IMR-90 (cell line): ENCODE measurements around the gene IL21R. TPM values are rescaled to one million over a fixed set of nuclear protein-coding genes. Genes with fewer than 3 reads are reported as not detected.
A peak's percentile ranks its signal among the peaks of the same experiment; 100 is the strongest.

Experiments used
- ATAC-seq: fragments of 200-7000 bp; cut with Tn5 transposase; 2 replicates; pipeline ENCODE4 v1.9.1; 2020; ENCODE audit warnings: low read depth, mild to moderate bottlenecking, moderate library complexity
- Bru-seq: library from RNA; stranded (reverse); fragments of 400-500 nt; gene quantifications from one replicate; lab custom pipeline; 2021; lab: Mats Ljungman, UMichigan
- BruChase-seq, 2 experiments: library from RNA; stranded (reverse); fragments of 400-500 nt; gene quantifications; one replicate each; lab custom pipeline; 2021; lab: Mats Ljungman, UMichigan
- BruUV-seq: library from RNA; stranded (reverse); fragments of 400-500 nt; replicated peaks from 2 replicates; lab custom pipeline; 2021; lab: Mats Ljungman, UMichigan
- CTCF ChIA-PET: fragments of 300-600 bp; formaldehyde crosslinking; extraction: SDS; loops from one replicate; lab custom pipeline; 2021; ENCODE audit warnings: antibody characterized with exemption; lab: Yijun Ruan, JAX
- POLR2A ChIA-PET: fragments of 300-600 bp; sonication (Branson Sonifier 250); formaldehyde crosslinking; loops from one replicate; lab custom pipeline; 2022; ENCODE audit warnings: antibody characterized with exemption; ENCODE audit not compliant: unreplicated experiment; lab: Charles Lee
- DNase-seq: peaks from one replicate; pipeline ENCODE4 v3.0.0; 2013
- H2AFZ ChIP-seq: replicated peaks from 2 replicates; pipeline ENCODE3; 2013; ENCODE audit warnings: low read length, mild to moderate bottlenecking; ENCODE audit not compliant: poor library complexity
- H2AK5ac ChIP-seq: 2 replicates; pipeline ENCODE4 v1.6.1; 2013; ENCODE audit warnings: low read depth, low read length, inconsistent platforms
- H2AK9ac ChIP-seq: replicated peaks from 2 replicates; pipeline ENCODE3; 2013; ENCODE audit warnings: mild to moderate bottlenecking, low read depth, low read length, moderate library complexity; ENCODE audit not compliant: poor library complexity
- H2BK120ac ChIP-seq: 2 replicates; pipeline ENCODE4 v1.6.1; 2013; ENCODE audit warnings: low read depth, low read length, inconsistent platforms
- H2BK15ac ChIP-seq: 3 replicates; pipeline ENCODE4 v1.6.1; 2013; ENCODE audit warnings: low read depth, low read length, inconsistent platforms
- H2BK20ac ChIP-seq: 2 replicates; pipeline ENCODE4 v1.6.1; 2013; ENCODE audit warnings: low read depth, mild to moderate bottlenecking, inconsistent platforms, low read length, moderate library complexity
- H2BK5ac ChIP-seq: 2 replicates; pipeline ENCODE4 v1.6.1; 2013; ENCODE audit warnings: mild to moderate bottlenecking, low read depth, low read length, inconsistent platforms; ENCODE audit not compliant: poor library complexity, severe bottlenecking
- H3K14ac ChIP-seq: replicated peaks from 2 replicates; pipeline ENCODE4 v1.6.1; 2013; ENCODE audit warnings: low read depth, low read length, inconsistent platforms
- H3K18ac ChIP-seq: 2 replicates; pipeline ENCODE4 v1.6.1; 2013; ENCODE audit warnings: low read depth, low read length, control low read depth
- H3K23ac ChIP-seq: 2 replicates; pipeline ENCODE4 v1.6.1; 2013; ENCODE audit warnings: low read depth, low read length, inconsistent platforms
- H3K27ac ChIP-seq: 2 replicates; pipeline ENCODE4 v1.5.1; 2013; ENCODE audit warnings: mild to moderate bottlenecking, control low read depth, low read length; ENCODE audit not compliant: insufficient read depth
- H3K27me3 ChIP-seq: 2 replicates; pipeline ENCODE4 v1.6.1; 2013; ENCODE audit warnings: low read length; ENCODE audit not compliant: control insufficient read depth, insufficient read depth
- H3K36me3 ChIP-seq: 2 replicates; pipeline ENCODE4 v1.6.1; 2013; ENCODE audit warnings: low read length, mixed read lengths; ENCODE audit not compliant: control insufficient read depth, insufficient read depth
- H3K4ac ChIP-seq: 2 replicates; pipeline ENCODE4 v1.6.1; 2013; ENCODE audit warnings: low read depth, low read length, inconsistent platforms
- H3K4me1 ChIP-seq: 2 replicates; pipeline ENCODE4 v1.6.1; 2013; ENCODE audit warnings: low read length, mixed read lengths; ENCODE audit not compliant: control insufficient read depth, insufficient read depth
- H3K4me2 ChIP-seq: 2 replicates; pipeline ENCODE4 v1.6.1; 2013; ENCODE audit warnings: low read depth, mild to moderate bottlenecking, control low read depth, low read length, moderate library complexity
- H3K4me3 ChIP-seq: 2 replicates; pipeline ENCODE4 v1.5.1; 2013; ENCODE audit warnings: low read depth, mild to moderate bottlenecking, control low read depth, low read length, moderate library complexity; ENCODE audit not compliant: insufficient read depth
- H3K56ac ChIP-seq: 2 replicates; pipeline ENCODE4 v1.6.1; 2013; ENCODE audit warnings: low read length, inconsistent platforms; ENCODE audit not compliant: insufficient read depth; ENCODE audit errors: extremely low read depth
- H3K79me1 ChIP-seq, 2 experiments: 2 replicates each; pipeline ENCODE4 v1.6.1; 2013; ENCODE audit warnings: low read length in 2 of 2, inconsistent platforms in 1 of 2, low read depth in 1 of 2
- H3K9ac ChIP-seq: 2 replicates; pipeline ENCODE4 v1.6.1; 2013; ENCODE audit warnings: low read depth, low read length, control low read depth
- H3K9me1 ChIP-seq: 2 replicates; pipeline ENCODE4 v1.6.1; 2013; ENCODE audit warnings: low read length, inconsistent platforms; ENCODE audit not compliant: insufficient read depth
- H3K9me3 ChIP-seq: 2 replicates; pipeline ENCODE4 v1.6.1; 2013; ENCODE audit warnings: low read length; ENCODE audit not compliant: control insufficient read depth, insufficient read depth
- H4K20me1 ChIP-seq: 2 replicates; pipeline ENCODE4 v1.6.1; 2013; ENCODE audit warnings: low read length, inconsistent platforms; ENCODE audit not compliant: insufficient read depth
- H4K5ac ChIP-seq: 2 replicates; pipeline ENCODE4 v1.6.1; 2013; ENCODE audit warnings: mild to moderate bottlenecking, low read depth, low read length, control low read depth
- H4K8ac ChIP-seq, 2 experiments: 2 replicates each; pipeline ENCODE4 v1.6.1; 2013; ENCODE audit warnings: low read depth in 2 of 2, low read length in 2 of 2, control low read depth in 1 of 2, inconsistent platforms in 1 of 2
- H4K91ac ChIP-seq: 2 replicates; pipeline ENCODE4 v1.6.1; 2013; ENCODE audit warnings: low read depth, low read length, inconsistent platforms; ENCODE audit not compliant: insufficient read depth
- BHLHE40 ChIP-seq: fragments of 150-350 bp; IDR thresholded peaks from 2 replicates; pipeline ENCODE4 v1.6.1; 2016; ENCODE audit warnings: mild to moderate bottlenecking, low read depth, low read length
- CEBPB ChIP-seq: IDR thresholded peaks from 2 replicates; pipeline ENCODE4 v1.6.1; 2012; ENCODE audit warnings: low read depth, low read length, improper control_type of control experiment
- CHD1 ChIP-seq: IDR thresholded peaks from 2 replicates; pipeline ENCODE4 v1.6.1; 2012; ENCODE audit warnings: low read depth, low read length, improper control_type of control experiment
- CTCF ChIP-seq: conservative IDR thresholded peaks from 2 replicates; pipeline ENCODE4 v1.5.1; 2012; ENCODE audit warnings: mild to moderate bottlenecking, low read depth, low read length, improper control_type of control experiment
- ELK1 ChIP-seq: fragments of 150-350 bp; IDR thresholded peaks from 2 replicates; pipeline ENCODE4 v1.6.1; 2016; ENCODE audit warnings: low read depth, mild to moderate bottlenecking, low read length, moderate library complexity, borderline replicate concordance
- FOS ChIP-seq: fragments of 150-350 bp; IDR thresholded peaks from 2 replicates; pipeline ENCODE4 v1.6.1; 2016; ENCODE audit warnings: low read depth, low read length
- MAFK ChIP-seq: IDR thresholded peaks from 2 replicates; pipeline ENCODE4 v1.6.1; 2012; ENCODE audit warnings: low read depth, low read length, improper control_type of control experiment
- MAZ ChIP-seq: IDR thresholded peaks from 2 replicates; pipeline ENCODE4 v1.6.1; 2012; ENCODE audit warnings: low read depth, mild to moderate bottlenecking, low read length, improper control_type of control experiment, moderate library complexity, borderline replicate concordance
- MXI1 ChIP-seq: IDR thresholded peaks from 2 replicates; pipeline ENCODE4 v1.6.1; 2012; ENCODE audit warnings: low read depth, mild to moderate bottlenecking, low read length, moderate library complexity, borderline replicate concordance
- NFE2L2 ChIP-seq: fragments of 150-350 bp; IDR thresholded peaks from 2 replicates; pipeline ENCODE4 v1.6.1; 2016; ENCODE audit warnings: low read depth, mild to moderate bottlenecking, low read length
- POLR2A ChIP-seq: IDR thresholded peaks from 2 replicates; pipeline ENCODE4 v1.6.1; 2012; ENCODE audit warnings: mild to moderate bottlenecking, low read depth, low read length
- USF2 ChIP-seq: fragments of 150-350 bp; IDR thresholded peaks from 2 replicates; pipeline ENCODE4 v1.6.1; 2017; ENCODE audit warnings: mild to moderate bottlenecking, antibody characterized with exemption, low read length, low read depth
- WGBS, 2 experiments: methylation state at CpG; one replicate each; pipeline versions ENCODE4 v1.1.5 to v1.1.7; 2013; ENCODE audit warnings: missing lambda C conversion rate in 2 of 2; ENCODE audit not compliant: insufficient read length in 1 of 2; ENCODE audit errors: extremely low coverage in 2 of 2; 5-methylcytosine and 5-hydroxymethylcytosine counted together
- dilution Hi-C: fragments of 300-500 bp; cut with HindIII; formaldehyde crosslinking; loops from one replicate; pipeline ENCODE4 v1.14.3; 2018; ENCODE audit warnings: low sequenced_read_pairs; ENCODE audit not compliant: unreplicated experiment
- in situ Hi-C: fragments of 300-500 bp; cut with MboI; formaldehyde crosslinking; loops from 3 replicates; pipeline ENCODE4 v1.14.3; 2019; ENCODE audit warnings: low sequenced_read_pairs, inconsistent platforms, mixed read lengths
- intact Hi-C: fragments of 100-400 bp; cut with micrococcal nuclease; formaldehyde crosslinking; loops from 2 replicates; pipeline ENCODE4 v1.10.0; 2022
- long read RNA-seq: library from polyadenylated mRNA; unstranded; transcript quantifications from one replicate; pipeline ENCODE4 v2.0.0, GENCODE V29; 2021; ENCODE audit not compliant: unreplicated experiment
- polyA plus RNA-seq, 3 experiments: library from polyadenylated mRNA; depleted of rRNA; stranded (reverse); fragments of >200 nt; gene quantifications; 2 replicates each; pipeline ENCODE4 v1.2.3, GENCODE V29; 2012; ENCODE audit warnings: low replicate concordance in 1 of 3
- total RNA-seq: library from RNA; depleted of rRNA; stranded (reverse); fragments of >200 nt; gene quantifications from 2 replicates; pipeline ENCODE4 v1.2.3, GENCODE V29; 2012; rRNA removed

IL21R gene
- total RNA-seq (0.72 and 0.83 TPM in 2 replicates), polyA plus RNA-seq (2012; rRNA removed) (0.83 and 0.97 TPM in 2 replicates), Bru-seq, nascent RNA (percentile 18 among the genes with signal in this experiment), BruChase-seq, experiment 1, labeled RNA remaining after a 6-hour chase (percentile 16 among the genes with signal in this experiment), BruChase-seq, experiment 2, labeled RNA remaining after a 2-hour chase (percentile 21 among the genes with signal in this experiment)
- 0.54 and 0.75 TPM in 2 replicates for polyA plus RNA-seq (2012; cell fraction: cytosol; rRNA removed)
- 0.38 and 0.77 TPM in 2 replicates for polyA plus RNA-seq (2012; cell fraction: nucleus; rRNA removed; ENCODE audit: low replicate concordance)
- long read RNA-seq: 0 reads

- no peak within 1 kb of the TSS for H3K4me3 ChIP-seq
- peaks cover 17% of the 10 kb centered on the region for H3K4me1 ChIP-seq
- peak within 1 kb of the TSS; percentile 48; the same call in 1 of the 2 replicates for H3K9ac ChIP-seq
- H4K20me1 ChIP-seq: no peaks in the 10 kb centered on the region
- H3K4me2 ChIP-seq: peak within 1 kb of the TSS; percentile 47
- peak; percentile 61 for DNase-seq
- peak within 1 kb of the TSS; percentile 79 for H2BK20ac ChIP-seq
- H2AK9ac ChIP-seq: peak within 1 kb of the TSS; percentile 78
- H3K27ac ChIP-seq: peak within 1 kb of the TSS; percentile 8
- peak within 1 kb of the TSS; percentile 91 for H2AK5ac ChIP-seq
- H3K18ac ChIP-seq: peak within 1 kb of the TSS; percentile 53
- peak within 1 kb of the TSS; percentile 31 to 73; a peak in 3 of 4 replicates for H4K8ac ChIP-seq
- H2BK15ac ChIP-seq: peak within 1 kb of the TSS; percentile 74; the same call in 1 of the 3 replicates
- H3K9me1 ChIP-seq: peaks cover 14% of the 10 kb centered on the region
- H3K9me3 ChIP-seq: no peaks in the 10 kb centered on the region
- CTCF ChIA-PET: no interaction called here
- WGBS, 2 experiments: 0% methylated on average over 10 of the region's 23 CpGs; no CpG with 5 or more reads in 1 of the 2 experiments
- peak within 1 kb of the TSS; percentile 86 for H3K14ac ChIP-seq
- H3K23ac ChIP-seq: peak within 1 kb of the TSS; percentile 71; the same call in 1 of the 2 replicates
- H3K36me3 ChIP-seq: no peaks in the 10 kb centered on the region
- H3K27me3 ChIP-seq: no peaks in the 10 kb centered on the region
- peak within 1 kb of the TSS; percentile 29; the same call in 1 of the 2 replicates for H3K56ac ChIP-seq
- peak within 1 kb of the TSS; percentile 12 for H2BK5ac ChIP-seq
- no TSS peak for BruUV-seq
- peak; percentile 82 for ATAC-seq
- peak within 1 kb of the TSS; percentile 81 for H2AFZ ChIP-seq
- peak within 1 kb of the TSS; percentile 91 for H3K4ac ChIP-seq
- dilution Hi-C loops (no loop called here), intact Hi-C loops (no loop called here), in situ Hi-C loops (no loop called here)
- H4K5ac ChIP-seq: peak within 1 kb of the TSS; percentile 27; the same call in 1 of the 2 replicates
- peaks cover 6 to 15% of the 10 kb centered on the region in 2 experiments; a peak in 2 of 4 replicates for H3K79me1 ChIP-seq
- H4K91ac ChIP-seq: peak within 1 kb of the TSS; percentile 86
- H2BK120ac ChIP-seq: peak within 1 kb of the TSS; percentile 86
- POLR2A ChIA-PET: no interaction called here
- peak; percentile 2; the same call in 1 of the 2 replicates for TF ChIP-seq FOS
- no peak for TF ChIP-seq POLR2A
- TF ChIP-seq CTCF: no peak
- TF ChIP-seq ELK1: no peak
- TF ChIP-seq NFE2L2: no peak
- no peak for TF ChIP-seq CEBPB
- TF ChIP-seq BHLHE40: peak; percentile 75
- TF ChIP-seq USF2: no peak
- no peak for TF ChIP-seq CHD1
- no peak for TF ChIP-seq MAFK
- TF ChIP-seq MAZ: peak; percentile 77
- peak; percentile 45; the same call in 1 of the 2 replicates for TF ChIP-seq MXI1
Measured at GRCh38 chr16:27401768-27402568, at the start of gene IL21R. Gene IL21R, plus strand, starts transcription at chr16:27402174. Its CDS starts 27,898 bp downstream, at chr16:27430072.
